Endothelial cell of umbilical vein (primary cell): Measurements from ENCODE around the gene GRID2IP. TPM values are rescaled to one million over a fixed set of nuclear protein-coding genes. Genes with fewer than 3 reads are reported as not detected.

Experiments
- BruUV-seq: library from RNA; stranded (reverse); fragments of 400-500 nt; replicated peaks from 2 replicates; lab custom pipeline; 2021; lab: Mats Ljungman, UMichigan
- CTCF ChIA-PET: fragments of 300-600, 350-600 bp; sonication (Branson Sonifier 250); formaldehyde crosslinking; loops from one replicate; lab custom pipeline; 2021; ENCODE audit warnings: antibody characterized with exemption, inconsistent platforms; lab: Charles Lee
- POLR2A ChIA-PET: fragments of 300-600, 350-600 bp; sonication (Branson Sonifier 250); formaldehyde crosslinking; loops from one replicate; lab custom pipeline; 2021; ENCODE audit warnings: antibody characterized with exemption, inconsistent platforms; lab: Charles Lee
- DNase-seq: peaks from one replicate; pipeline ENCODE4 v3.0.0-alpha.2; 2011; ENCODE audit warnings: low read depth, low spot score
- FAIRE-seq: peaks from 2 replicates; lab custom pipeline; 2011; peaks lifted over from hg19 to GRCh38; lab: Jason Lieb, UNC
- H2AFZ ChIP-seq: 2 replicates; pipeline ENCODE4 v1.6.0; 2012; ENCODE audit warnings: low read depth, low read length, control low read depth, inconsistent platforms
- H3K27ac ChIP-seq: 2 replicates; pipeline ENCODE4 v1.5.1; 2011; ENCODE audit warnings: low read depth, mild to moderate bottlenecking, control low read depth, low read length, moderate library complexity; ENCODE audit not compliant: insufficient read depth
- H3K27me3 ChIP-seq, 2 experiments: 2 replicates each; pipeline versions ENCODE4 v1.6.0 to v1.6.1; 2011; ENCODE audit warnings: low read length in 2 of 2, mixed read lengths in 1 of 2; ENCODE audit not compliant: control insufficient read depth in 2 of 2, insufficient read depth in 2 of 2
- H3K36me3 ChIP-seq, 2 experiments: 2 replicates in 1 of 2; 3 replicates in 1 of 2; pipeline ENCODE4 v1.5.1; 2011; ENCODE audit warnings: low read length in 2 of 2, mild to moderate bottlenecking in 1 of 2, moderate library complexity in 1 of 2; ENCODE audit not compliant: control insufficient read depth in 2 of 2, insufficient read depth in 2 of 2; ENCODE audit errors: extremely low read depth in 1 of 2
- H3K4me1 ChIP-seq: 3 replicates; pipeline ENCODE4 v1.5.1; 2011; ENCODE audit warnings: mild to moderate bottlenecking, low read length; ENCODE audit not compliant: control insufficient read depth, insufficient read depth; ENCODE audit errors: extremely low read depth
- H3K4me2 ChIP-seq: 2 replicates; pipeline ENCODE4 v1.6.1; 2011; ENCODE audit warnings: low read length, control low read depth, mixed read lengths; ENCODE audit not compliant: insufficient read depth
- H3K4me3 ChIP-seq, 3 experiments: fragments of 200-600 bp in 1 of 3; sonication (generic), shearing (Covaris generic) in 1 of 3; replicated peaks in 1 of 3; 2 replicates each; pipeline ENCODE4 v1.5.1; 2011 to 2016; ENCODE audit warnings: control low read depth in 3 of 3, low read length in 3 of 3, mild to moderate bottlenecking in 2 of 3, inconsistent platforms in 1 of 3, low read depth in 1 of 3, moderate library complexity in 1 of 3; ENCODE audit not compliant: insufficient read depth in 1 of 3
- H3K79me2 ChIP-seq: 2 replicates; pipeline ENCODE4 v1.6.0; 2012; ENCODE audit warnings: low read length, inconsistent platforms; ENCODE audit not compliant: control insufficient read depth, insufficient read depth
- H3K9ac ChIP-seq: replicated peaks from 2 replicates; pipeline ENCODE3; 2011; ENCODE audit warnings: low read length, control low read depth; ENCODE audit not compliant: insufficient read depth; ENCODE audit errors: extremely low read depth
- H3K9me1 ChIP-seq: replicated peaks from 3 replicates; pipeline ENCODE4 v1.6.0; 2011; ENCODE audit warnings: mild to moderate bottlenecking, low read length; ENCODE audit not compliant: control insufficient read depth, insufficient read depth; ENCODE audit errors: extremely low read depth
- H3K9me3 ChIP-seq: replicated peaks from 2 replicates; pipeline ENCODE4 v1.5.1; 2012; ENCODE audit warnings: low read length, inconsistent platforms; ENCODE audit not compliant: control insufficient read depth, insufficient read depth
- H4K20me1 ChIP-seq: replicated peaks from 2 replicates; pipeline ENCODE3; 2011; ENCODE audit warnings: mild to moderate bottlenecking, low read length; ENCODE audit not compliant: control insufficient read depth, insufficient read depth; ENCODE audit errors: extremely low read depth
- EZH2 ChIP-seq: IDR thresholded peaks from 2 replicates; pipeline ENCODE4 v1.6.1; 2012; ENCODE audit warnings: borderline replicate concordance, low read depth, mild to moderate bottlenecking, moderate library complexity, low read length, inconsistent platforms; ENCODE audit not compliant: severe bottlenecking
- FOS ChIP-seq: IDR thresholded peaks from 2 replicates; pipeline ENCODE4 v1.6.1; 2011; ENCODE audit warnings: mild to moderate bottlenecking, low read length, moderate library complexity, borderline replicate concordance; ENCODE audit not compliant: insufficient read depth
- GATA2 ChIP-seq: IDR thresholded peaks from 2 replicates; pipeline ENCODE4 v1.7.0; 2011; ENCODE audit warnings: low read depth, mild to moderate bottlenecking, moderate library complexity, mixed read lengths, low read length; ENCODE audit not compliant: insufficient read length, insufficient read depth
- JUN ChIP-seq: IDR thresholded peaks from 2 replicates; pipeline ENCODE4 v1.6.1; 2011; ENCODE audit warnings: borderline replicate concordance, low read depth; ENCODE audit not compliant: insufficient read length, insufficient read depth
- MYC ChIP-seq: IDR thresholded peaks from one replicate; pipeline ENCODE4 v1.6.1; 2011; ENCODE audit warnings: mild to moderate bottlenecking, low read depth, low read length
- POLR2A ChIP-seq: IDR thresholded peaks from 2 replicates; pipeline ENCODE4 v1.6.1; 2012; ENCODE audit warnings: low read depth, mild to moderate bottlenecking, control low read depth, low read length
- POLR2AphosphoS5 ChIP-seq: IDR thresholded peaks from 2 replicates; pipeline ENCODE4 v1.6.1; 2012; ENCODE audit warnings: low read depth, mild to moderate bottlenecking, control low read depth, low read length, moderate library complexity; ENCODE audit not compliant: insufficient read depth
- dilution Hi-C: fragments of 300-500 bp; cut with MboI; formaldehyde crosslinking; loops from one replicate; pipeline ENCODE4 v1.15.0; 2019; ENCODE audit warnings: low sequenced_read_pairs; ENCODE audit not compliant: extremely low pct_ligation_motif_present
- intact Hi-C: fragments of 100-400 bp; cut with micrococcal nuclease; formaldehyde crosslinking; loops from one replicate; pipeline ENCODE4 v1.10.0; 2022
- polyA plus RNA-seq, 4 experiments: library from polyadenylated mRNA; depleted of rRNA in 3 of 4; stranded (reverse) in 3 of 4; unstranded in 1 of 4; fragments of >200 nt; gene quantifications; 2 replicates each; pipeline versions ENCODE4 v1.2.1 to v1.2.3, GENCODE V29; 2011 to 2012; ENCODE audit warnings: missing spikeins in 1 of 4
- total RNA-seq: library from RNA; stranded (reverse); gene quantifications from 2 replicates; pipeline ENCODE4 v1.2.3, GENCODE V29; 2021
- TF ChIP-seq, protein P1 (sequence below), 2 donors: IDR thresholded peaks; 1 replicate in 1 of 2; 2 replicates in 1 of 2; pipeline ENCODE4 v1.5.1; 2011; ENCODE audit warnings: low read length in 2 of 2, mild to moderate bottlenecking in 2 of 2, moderate library complexity in 2 of 2, control low read depth in 1 of 2, inconsistent platforms in 1 of 2, low read depth in 1 of 2; ENCODE audit not compliant: insufficient read depth in 1 of 2; ENCODE audit errors: extremely low read depth in 1 of 2
- TF ChIP-seq, protein P2 (sequence below): IDR thresholded peaks from 2 replicates; pipeline ENCODE4 v1.6.1; 2011; ENCODE audit not compliant: insufficient read depth, insufficient read length

Gene GRID2IP
- total and polyA plus RNA-seq, 2 donors (not counting 3 experiments of a cell fraction or from before 2014, with no cell fraction given) = not detected

DNA sequence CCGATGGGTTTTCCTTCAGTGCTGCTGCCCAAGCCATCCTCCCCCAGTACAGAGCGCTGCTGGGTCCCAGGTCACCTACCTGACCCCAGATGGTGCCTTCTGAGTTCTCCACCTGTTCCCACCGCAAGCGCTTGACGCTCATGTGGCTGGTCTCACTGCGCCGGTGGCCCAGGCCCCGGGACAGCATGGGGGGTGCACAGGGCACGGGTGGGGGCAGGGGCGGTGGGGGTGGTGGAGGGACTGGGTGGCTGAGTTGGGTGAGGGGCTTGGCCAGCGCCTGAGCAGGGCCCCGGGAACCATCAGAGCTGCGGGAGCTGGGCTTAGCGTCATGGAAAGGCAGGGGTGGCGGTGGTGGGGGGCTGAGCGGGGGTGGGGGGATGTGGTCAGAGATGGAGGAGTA lies 43.4 kb downstream of the GRID2IP start:
- BruUV-seq = no TSS peak
- Histone ChIP-seq H2AFZ (no peak overlapping the region), H3K9ac (no peak overlapping the region), H3K4me1 (peaks cover 3% of the 10 kb centered on the region), H4K20me1 (no peaks in the 10 kb centered on the region), H3K36me3 (no peaks in the 10 kb centered on the region), H3K27me3 (peaks cover 0 to 2% of the 10 kb centered on the region in 2 experiments), H3K9me1 (no peaks in the 10 kb centered on the region), H3K4me3 (no peak overlapping the region), H3K27ac (no peak overlapping the region), H3K4me2 (no peak overlapping the region), H3K79me2 (no peaks in the 10 kb centered on the region), H3K9me3 (no peaks in the 10 kb centered on the region)
- DNase-seq (no peak), FAIRE-seq (no peak)
- intact Hi-C loops = no loop called here
- no peak for TF ChIP-seq POLR2AphosphoS5
- no peak for TF ChIP-seq EZH2
- no peak for TF ChIP-seq POLR2A
- TF ChIP-seq GATA2 = no peak
- no peak for TF ChIP-seq JUN
- TF ChIP-seq, protein P1, sequence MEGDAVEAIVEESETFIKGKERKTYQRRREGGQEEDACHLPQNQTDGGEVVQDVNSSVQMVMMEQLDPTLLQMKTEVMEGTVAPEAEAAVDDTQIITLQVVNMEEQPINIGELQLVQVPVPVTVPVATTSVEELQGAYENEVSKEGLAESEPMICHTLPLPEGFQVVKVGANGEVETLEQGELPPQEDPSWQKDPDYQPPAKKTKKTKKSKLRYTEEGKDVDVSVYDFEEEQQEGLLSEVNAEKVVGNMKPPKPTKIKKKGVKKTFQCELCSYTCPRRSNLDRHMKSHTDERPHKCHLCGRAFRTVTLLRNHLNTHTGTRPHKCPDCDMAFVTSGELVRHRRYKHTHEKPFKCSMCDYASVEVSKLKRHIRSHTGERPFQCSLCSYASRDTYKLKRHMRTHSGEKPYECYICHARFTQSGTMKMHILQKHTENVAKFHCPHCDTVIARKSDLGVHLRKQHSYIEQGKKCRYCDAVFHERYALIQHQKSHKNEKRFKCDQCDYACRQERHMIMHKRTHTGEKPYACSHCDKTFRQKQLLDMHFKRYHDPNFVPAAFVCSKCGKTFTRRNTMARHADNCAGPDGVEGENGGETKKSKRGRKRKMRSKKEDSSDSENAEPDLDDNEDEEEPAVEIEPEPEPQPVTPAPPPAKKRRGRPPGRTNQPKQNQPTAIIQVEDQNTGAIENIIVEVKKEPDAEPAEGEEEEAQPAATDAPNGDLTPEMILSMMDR (IDR thresholded peaks at IDR 0.05; ENCODE audit: extremely low read depth in 1 of 2, insufficient read depth in 1 of 2, low read depth in 1 of 2, low read length in 2 of 2) = no peak
- no peak for TF ChIP-seq MYC
- TF ChIP-seq FOS = no peak
- TF ChIP-seq, protein P2, sequence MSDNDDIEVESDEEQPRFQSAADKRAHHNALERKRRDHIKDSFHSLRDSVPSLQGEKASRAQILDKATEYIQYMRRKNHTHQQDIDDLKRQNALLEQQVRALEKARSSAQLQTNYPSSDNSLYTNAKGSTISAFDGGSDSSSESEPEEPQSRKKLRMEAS = no peak
- CTCF ChIA-PET = no interaction called here
- POLR2A ChIA-PET = no interaction called here
- dilution Hi-C loops = no loop called here
